Activated T-cell treated with anti-CD3 and anti-CD28 coated beads for 48 hours (primary cell): ENCODE results near the gene MFN2.
"Not testable (repeated sequence)": the region's sequence is repeated elsewhere in the genome, so short reads cannot be mapped to it uniquely, and the experiment has no call there.

Experiments used
- DNase-seq: peaks from one replicate; pipeline ENCODE4 v3.0.0-alpha.2; 2020; ENCODE audit warnings: low read depth

Gene MFN2

DNA sequence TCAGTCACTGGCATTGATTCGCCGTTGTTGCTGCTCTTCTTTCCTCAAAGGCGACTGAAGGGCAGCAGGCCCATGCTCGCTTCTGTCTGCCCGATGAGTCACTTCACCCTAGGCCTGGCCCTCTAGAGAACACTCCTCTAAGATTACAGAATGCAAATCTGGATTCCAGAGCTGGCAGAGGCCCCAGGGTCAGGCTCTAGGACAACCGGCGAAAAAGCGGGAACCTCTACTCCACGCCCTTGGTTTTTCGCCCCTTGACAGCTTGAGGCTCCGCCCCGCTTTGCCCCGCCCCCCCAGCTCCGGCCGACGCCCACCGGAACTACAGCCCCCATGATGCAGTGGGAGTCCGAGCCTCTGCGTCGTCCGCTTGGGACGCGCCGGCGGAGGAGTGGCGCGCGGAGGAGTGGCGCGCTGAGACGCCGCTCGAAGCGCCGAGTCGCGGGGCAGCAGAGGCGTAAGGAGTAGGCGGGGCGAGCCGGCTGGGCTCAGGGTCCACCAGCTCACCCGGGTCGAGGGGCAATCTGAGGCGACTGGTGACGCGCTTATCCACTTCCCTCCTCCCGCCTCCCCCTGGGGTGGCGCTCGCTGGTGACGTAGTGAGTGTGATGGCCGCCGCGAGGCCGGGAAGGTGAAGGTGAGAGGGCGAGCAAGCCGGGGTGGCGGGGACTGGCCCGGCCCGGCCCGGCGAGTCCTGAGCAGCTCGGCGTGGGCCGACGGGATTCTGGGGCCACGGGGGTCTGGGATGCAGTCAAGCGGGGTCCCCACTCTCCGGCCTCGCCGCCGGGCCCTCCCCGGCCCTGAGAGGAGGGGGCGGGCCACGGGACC, at the start of gene MFN2:
TSS of gene MFN2 (plus strand) at position 594 of the 825 bp plus-strand sequence. CDS start 8,725 bp downstream, outside the sequence.
- DNase-seq, result peak; percentile 90

DNA sequence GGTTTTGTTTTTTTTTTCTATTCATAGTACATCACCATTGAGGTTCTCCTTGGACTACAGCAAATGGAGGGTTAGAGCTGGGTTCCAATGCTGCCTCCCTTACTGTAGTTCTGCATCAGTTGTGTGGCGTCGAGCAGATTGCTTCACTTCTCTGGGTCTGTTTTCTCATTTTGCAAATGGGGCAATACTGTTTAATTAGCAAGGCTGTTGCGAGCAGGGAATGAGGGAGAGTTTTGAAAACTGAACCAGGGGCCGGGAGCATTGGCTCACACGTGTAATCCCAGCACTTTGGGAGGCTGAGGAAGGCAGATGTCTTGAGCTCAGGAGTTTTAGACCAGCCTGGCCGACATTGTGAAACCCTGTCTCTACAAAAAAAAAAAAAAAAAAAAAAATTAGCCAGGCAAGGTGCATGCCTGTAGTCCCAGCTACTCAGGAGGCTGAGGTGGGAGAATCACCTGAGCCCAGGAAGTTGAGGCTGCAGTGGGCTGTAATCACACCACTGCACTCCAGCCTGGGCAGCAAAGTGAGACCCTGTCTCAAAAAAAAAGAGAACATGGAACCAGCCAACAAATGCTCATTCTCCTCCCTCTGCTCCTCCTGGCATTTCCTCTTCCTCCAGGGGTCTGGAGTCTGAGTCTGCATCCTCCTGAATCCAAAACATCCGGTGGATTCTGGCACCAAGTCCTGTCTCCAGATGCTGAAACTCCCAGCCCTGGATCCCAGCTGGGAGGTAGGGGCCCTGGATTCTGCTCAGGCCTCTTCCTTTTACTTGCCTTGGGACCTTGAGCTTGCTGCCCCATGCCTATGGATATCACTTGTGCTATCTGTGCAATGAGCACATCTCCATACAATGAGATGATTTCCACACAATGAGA, 49.4 kb upstream of the MFN2 start:
- DNase-seq, result no peak

DNA sequence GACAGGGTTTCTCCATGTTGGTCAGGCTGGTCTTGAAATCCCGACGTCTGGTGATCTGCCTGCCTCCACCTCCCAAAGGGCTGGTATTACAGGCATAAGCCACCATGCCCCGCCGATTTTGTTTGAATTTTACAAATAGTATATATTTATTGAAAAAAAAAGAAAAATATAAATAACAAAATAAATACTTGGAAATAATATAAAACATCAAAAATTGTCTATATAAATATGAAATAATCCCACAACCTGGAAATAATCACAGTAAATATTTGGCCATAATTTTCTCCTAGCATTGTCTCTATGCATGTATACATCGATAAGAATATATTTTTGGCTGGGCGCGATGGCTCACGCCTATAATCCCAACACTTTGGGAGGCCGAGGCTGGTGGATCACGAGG, 48.4 kb upstream of the MFN2 start:
- DNase-seq, result no peak

DNA sequence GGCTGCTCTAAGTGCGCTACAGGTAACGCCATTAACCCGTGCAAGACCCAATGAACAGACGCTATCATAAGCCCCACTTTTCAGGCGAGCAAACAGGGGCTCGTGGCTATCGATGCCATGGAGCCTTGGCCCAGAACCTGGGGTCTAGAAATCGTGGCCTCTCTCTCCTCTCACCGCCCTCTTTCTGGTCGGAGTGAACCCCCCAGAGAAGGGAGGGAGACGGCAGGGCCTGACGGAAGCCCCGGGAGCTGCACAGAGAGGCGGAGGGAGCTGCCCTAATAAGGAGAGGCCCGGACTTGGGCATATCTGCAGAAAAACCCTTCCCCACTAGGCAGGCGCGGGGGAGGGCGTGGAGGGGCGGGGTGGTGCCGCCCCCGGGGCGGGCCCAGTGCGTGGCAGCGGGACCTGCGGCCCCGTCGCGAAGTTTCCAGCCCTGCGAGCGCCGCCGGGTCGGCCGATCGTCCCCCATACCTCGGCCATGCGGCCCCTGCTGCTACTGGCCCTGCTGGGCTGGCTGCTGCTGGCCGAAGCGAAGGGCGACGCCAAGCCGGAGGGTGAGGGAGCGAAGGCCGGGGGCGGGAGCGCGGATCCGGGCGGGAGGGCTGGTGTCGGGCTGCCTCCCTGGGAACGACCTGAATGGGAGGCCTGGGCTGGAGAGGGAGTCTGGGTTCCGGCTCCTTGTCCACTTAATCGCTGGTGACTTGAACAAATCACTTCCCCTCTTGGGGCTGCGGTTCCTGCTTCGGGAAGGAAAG, 45.8 kb upstream of the MFN2 start, which contains the start of gene PLOD1:
TSS of gene PLOD1 (plus strand) at position 416 of the 755 bp plus-strand sequence. CDS start at position 479, 63 bp downstream.
- peak; percentile 84 for DNase-seq

DNA sequence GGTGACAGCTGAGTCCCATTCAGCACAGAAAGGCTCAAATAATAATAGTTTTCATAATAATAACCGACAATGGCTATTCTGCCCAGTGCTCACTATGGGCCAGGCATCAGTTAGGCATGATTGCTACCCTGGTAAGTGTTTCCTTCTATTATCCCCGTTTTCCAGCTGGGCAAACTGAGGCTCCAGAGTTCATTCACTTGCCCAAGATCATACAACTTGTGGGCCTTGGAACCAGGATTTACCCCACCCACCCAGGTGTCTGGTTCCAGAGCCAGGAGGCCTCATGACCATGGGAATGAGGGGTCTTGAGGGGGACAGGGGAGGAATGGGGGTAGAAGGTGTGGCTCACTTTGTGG, 45.2 kb upstream of the MFN2 start:
- DNase-seq, result no peak

DNA sequence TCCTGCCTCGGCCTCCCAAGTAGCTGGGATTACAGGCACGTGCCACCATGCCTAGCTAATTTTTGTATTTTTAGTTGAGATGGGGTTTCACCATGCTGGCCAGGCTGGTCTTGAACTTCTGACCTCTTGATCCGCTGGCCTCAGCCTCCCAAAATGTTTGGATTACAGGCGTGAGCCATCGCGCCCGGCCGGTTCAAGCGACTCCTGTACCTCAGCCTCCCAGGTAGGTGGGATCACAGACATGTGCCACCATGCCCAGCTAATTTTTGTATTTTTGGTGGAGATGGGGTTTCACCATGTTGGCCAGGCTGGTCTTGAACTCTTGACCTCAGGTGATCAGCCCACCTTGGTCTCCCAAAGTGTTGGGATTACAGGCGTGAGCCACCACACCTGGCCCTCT, 44.5 kb upstream of the MFN2 start:
- DNase-seq, result not testable (repeated sequence)

DNA sequence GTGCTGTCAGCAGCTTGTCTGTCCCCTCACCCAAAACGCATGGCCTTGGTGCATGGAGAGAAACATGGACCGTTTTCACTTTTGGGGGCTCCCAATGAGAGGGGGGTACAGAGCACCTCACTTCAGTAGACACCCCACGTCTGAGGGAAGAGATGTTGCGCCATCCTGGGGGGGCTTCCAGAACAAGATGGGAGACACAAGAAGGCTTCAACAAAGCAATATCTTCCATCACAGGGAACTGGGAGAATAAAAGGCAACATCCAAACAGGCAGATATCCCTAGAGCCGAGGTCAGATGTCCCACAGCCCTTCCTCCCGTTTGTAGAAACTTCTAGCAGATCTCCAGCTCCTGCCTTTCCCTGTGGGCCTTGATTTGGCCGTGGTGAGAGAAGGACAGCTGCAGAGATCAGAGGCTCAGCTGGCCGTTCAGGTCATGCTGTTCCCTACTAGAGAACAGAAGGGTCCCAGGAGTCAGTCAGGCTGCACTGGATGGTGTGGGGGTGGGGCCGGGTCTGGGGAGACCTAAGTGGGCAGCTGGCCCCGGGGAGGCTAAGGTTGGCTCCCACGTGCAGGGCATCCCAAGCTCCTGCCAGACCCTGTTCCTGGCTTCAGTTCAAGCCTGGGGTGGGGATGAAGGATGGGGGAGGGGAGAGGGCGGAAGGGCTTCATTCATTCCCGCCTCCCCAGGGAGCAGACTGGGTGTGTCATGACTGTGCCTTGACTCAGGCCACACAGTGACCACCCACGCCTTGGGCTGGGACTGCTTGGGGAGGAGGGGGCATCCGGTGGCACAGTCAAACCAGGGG, 41.3 kb upstream of the MFN2 start:
- DNase-seq, result no peak

DNA sequence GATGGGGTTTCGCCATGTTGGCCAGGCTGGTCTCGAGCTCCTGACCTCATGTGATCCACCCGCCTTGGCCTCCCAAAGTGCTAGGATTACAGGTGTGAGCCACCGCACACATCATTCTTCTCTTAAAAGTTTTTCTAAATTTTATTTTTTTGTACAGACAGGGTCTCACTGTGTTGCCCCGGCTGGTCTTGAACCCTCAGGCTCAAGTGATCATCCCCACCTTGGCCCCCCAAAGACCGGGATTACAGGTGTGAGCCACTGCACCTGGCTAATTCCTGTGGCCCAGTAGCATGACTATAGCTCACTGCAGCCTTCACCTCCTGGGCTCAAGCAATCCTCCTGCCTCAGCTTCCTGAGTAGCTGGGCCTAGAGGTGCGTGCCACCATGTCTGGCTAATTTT, 40.5 kb upstream of the MFN2 start:
- not testable (repeated sequence) for DNase-seq

DNA sequence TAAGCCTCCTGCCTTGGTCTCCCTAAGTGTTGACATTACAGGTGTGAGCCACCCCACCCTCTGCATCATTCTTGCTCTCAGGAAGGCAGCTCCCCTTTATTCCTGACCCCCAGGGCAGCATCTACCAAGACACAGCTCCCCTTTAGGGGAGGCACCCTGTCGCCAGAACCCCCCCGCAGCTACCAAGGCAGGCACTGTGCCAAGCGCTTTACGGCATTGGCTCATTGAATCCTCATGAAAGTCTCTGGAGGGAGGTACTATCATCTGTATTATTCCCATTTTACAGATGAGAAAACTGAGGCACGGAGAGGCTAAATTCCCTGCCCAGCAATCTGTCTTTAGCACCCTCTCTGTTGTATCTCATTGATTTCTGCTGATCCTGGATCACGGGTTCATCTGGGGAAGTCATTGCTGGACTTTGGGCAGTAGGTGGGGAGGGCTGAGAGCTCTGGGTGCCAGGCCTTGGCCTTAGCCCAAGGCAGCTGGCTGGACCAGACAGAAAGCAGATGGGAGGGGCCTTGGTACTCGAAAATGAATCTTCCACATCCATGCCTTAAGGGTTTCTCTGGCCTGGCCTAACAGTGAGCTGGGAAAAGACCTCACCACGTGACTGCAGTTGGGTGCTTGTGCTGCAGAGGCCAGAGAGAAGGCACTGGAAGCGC, 39.9 kb upstream of the MFN2 start:
- DNase-seq, result no peak

DNA sequence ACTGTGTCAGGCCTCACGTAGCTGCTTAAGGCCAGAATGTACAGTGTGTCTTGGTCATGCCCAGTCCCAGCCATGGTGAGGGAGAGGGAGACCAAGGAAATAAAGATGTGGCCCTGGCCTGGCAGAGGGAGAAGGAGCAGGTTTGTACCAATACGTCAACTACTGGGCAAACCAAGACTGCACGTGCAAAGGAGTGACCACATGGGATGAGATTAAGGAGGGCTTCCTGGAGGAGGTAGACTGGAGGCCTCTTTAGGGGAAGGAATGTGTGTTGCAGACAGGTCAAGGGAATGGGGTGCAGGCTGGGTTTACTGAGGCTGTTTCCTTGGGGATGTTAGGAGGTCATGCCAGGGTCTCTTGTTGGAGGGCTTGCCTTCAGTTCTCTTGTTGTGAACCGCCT, 38.0 kb upstream of the MFN2 start:
- no peak for DNase-seq

DNA sequence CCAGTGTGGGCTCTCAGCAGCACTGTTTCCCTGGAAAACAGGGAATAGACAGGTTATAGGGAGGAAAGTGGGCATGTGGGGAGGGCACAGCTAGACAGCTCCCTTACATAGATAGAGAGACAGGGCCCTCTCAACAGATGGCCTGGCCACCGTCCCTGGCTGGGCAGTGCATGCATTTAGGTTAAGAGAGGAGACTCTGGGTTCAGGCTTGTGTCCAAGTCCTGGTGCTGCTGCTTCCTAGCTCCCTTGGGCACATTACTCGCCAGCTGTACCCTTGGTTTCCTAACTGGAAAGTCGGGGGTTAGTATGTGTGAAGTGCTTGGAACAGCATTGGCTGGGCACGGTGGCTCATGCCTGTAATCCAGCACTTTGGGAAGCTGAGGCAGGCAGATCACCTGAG, 36.6 kb upstream of the MFN2 start:
- no peak for DNase-seq

DNA sequence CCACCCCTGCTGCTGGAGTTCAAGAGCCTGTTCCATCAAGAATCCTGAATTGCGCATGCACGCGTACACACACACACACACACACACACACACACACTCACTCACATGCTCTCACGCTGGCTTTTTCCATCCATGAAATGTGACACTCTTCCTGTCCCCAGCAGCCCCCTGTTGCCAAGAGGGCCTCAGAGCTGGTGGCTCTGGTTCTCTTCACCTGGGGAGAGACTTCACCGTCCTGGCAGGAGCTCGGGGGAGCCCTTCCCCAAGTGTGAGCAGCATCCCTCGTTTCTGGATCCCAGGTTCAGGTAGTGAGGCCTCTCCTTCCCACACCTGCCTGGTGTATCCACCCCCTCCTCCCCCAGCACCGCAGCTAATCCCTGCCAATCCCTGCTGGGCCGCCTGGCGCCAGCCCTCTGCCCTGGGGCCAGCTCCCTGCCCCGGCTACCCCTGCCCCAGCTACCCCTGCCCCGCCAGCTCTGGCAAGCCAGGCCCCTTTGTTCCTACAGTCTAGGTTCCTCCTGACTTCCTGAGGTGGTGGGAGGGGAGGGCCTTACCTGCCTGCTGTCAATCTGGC, 35.8 kb upstream of the MFN2 start:
- no peak for DNase-seq

DNA sequence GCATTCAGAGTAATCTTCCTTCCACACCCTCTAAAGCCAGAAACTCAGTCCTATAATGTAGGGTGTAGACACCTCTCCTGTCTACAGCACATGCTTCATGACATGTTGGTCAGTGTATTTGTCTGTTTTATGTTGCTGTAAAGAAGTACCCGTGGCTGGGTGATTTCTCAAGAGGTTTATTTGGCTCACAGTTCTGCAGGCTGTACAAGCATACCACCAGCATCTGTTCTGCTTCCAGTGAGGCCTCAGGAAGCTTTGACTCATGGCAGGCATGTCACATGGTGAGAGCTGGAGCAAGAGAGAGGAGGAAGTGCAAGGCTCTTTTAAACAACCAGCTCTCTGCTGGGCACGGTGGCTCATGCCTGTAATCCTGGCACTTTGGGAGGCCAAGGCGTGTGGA, 33.6 kb upstream of the MFN2 start:
- DNase-seq, result no peak

DNA sequence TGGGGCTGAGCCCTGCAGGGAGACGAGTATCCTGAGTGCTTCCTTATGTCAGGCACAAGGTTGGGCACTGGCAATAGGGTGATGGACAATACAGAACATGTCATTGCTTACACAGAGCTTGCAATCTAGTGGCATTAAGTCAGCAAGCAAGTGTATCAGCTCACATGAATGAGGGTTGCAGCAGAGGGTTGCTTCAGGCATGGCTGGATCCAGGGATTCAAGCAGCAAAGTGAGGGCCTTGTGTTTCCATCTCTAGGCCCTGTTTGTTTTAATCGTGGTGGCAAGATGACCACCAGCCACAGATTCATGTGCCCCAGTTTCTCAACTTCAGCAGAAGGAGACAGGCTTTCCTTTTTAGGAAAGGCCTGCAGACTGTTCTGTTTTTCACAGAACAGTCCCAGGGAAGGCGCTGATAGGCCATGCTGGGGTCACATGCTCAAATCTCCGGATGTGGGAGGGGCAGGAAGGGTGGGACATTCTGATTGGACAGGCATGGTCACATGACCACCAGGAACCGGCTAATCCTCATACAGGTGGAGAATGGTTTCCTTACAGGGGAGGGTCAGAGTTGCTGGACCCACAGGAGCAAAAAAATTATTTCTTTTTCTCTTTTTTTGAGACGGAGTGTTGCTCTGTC, 31.3 kb upstream of the MFN2 start:
- DNase-seq, result no peak

DNA sequence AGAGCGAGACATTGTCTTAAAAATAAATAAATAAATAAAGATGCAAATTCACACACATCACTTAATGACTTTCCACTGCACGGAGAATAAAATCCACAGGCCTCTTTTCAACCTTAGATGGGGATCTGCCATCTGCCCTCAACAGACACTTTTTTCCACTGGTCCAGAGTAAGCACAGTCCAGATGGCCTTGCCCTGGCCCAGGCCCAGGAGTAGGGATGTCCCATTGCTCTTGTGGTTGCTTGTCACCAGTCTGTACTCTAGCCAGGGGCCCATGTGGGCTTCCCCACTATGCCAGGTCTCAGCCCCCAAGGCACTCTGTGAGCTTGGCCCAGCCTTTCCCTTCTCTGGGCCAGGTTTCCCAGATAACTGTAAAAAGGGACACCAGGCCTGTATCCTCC, 28.3 kb upstream of the MFN2 start:
- DNase-seq, result no peak

DNA sequence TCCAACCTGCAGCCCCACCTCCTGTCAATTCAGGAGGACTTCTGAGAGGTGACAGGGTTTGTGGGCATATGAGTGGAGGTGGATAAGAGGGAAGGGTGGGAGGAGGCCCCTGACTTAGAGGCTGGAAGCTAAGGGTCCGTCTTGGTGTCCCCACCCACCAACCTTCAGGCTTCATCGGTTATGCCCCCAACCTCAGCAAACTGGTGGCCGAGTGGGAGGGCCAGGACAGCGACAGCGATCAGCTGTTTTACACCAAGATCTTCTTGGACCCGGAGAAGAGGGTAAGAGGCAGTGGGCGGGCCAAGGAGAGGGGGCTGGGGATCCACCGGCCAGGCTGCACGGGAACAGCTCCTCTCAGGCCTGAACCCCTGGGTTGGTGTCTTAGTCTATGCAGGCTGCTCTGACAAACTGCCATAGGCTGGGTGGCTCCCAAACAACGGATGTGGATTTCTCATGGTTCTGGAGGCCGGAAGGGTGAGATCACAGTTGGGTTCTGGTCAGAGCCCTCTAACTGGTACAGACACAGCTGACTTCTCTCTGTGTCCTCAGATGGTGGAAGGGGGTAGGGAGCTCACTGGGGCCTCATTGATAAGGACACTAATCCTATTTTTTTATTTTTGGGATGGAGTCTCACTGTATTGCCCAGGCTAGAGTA, 27.7 kb upstream of the MFN2 start:
- DNase-seq, result no peak

DNA sequence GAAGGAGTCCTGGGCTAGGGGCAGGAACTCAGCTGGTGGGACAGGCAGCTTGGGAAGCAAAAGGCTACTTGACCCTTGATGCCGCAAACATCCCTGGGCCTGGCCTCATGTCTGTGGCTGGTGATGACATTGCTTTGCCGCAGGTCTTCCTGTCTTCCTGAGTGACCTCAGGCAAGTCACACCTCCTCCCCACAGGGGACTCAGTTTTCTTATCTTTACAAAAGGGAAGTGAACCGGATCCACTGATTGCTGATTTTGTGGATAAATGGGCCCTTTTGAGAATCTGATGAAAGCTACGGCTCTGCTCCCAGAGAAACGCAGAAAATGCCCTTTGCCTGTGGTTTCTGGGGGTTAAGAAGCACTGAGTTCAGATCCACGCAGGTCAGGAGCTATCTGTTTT, 25.0 kb upstream of the MFN2 start:
- no peak for DNase-seq

DNA sequence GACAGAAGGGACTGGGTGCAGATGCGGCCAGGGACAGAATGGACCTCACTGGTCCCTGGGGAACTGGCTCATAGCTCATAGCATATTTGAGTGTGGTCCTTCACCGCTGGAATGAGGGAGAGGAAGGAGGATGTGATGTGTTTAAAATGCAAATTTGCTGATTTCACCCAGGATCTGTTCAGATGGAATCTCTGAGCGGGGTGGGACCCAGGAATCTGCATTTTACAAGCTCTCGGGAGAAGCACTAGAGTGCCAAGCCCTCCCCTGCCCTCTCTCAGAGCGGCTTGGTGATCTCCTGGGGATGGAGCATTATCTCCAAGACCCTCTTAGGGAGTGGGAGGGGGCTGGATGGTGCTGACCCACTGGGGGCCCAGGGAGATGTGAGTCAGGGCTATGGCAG, 22.8 kb upstream of the MFN2 start:
- DNase-seq, result no peak

DNA sequence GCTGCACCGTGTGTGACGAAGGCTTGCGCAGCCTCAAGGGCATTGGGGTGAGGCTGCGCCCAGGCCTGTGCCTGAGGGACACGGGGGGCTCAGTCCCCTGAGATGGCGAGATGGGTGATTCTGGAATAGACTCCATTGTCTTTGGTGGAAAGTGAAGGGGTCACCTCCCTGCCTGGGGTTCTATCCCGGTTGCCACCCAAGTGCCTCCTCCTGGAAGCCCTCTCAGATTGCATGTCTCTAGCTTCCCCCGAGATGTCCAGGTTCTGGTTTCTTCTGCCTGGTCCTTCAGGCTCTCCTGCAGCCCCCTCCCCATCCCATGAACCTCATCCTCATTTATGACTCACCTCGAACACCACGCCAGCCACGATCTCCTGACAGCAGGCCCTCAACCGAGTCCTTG, 22.3 kb upstream of the MFN2 start:
- no peak for DNase-seq

DNA sequence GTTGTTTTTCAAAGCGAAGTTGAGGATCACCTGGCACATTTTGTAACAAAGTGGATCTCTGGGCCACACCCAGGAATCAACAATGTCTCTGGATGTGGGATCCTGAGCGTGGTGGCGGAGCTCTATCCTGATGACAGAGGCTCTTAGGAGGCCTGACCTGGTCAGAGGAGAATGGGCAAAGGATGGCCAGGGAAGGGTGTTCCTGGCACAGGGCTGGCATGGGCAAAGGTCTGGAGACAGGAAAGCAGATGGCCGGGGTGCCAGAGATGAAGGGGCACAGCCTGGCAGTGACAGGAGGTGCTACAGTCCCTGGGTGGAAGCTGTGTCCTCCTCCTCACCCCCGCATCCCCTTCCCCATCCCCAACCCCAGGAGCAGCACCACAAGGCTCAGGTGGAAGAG, 20.0 kb upstream of the MFN2 start:
- no peak for DNase-seq
